Skeletal muscle satellite cell (primary cell): ENCODE results near the gene EHMT1.

Source experiments
- H3K27me3 ChIP-seq: 2 replicates; pipeline ENCODE4 v1.7.0; 2013; ENCODE audit warnings: low read length; ENCODE audit not compliant: control insufficient read depth, insufficient read depth
- H3K36me3 ChIP-seq: 2 replicates; pipeline ENCODE4 v1.7.0; 2013; ENCODE audit warnings: mild to moderate bottlenecking, control low read depth, low read length; ENCODE audit not compliant: insufficient read depth
- H3K4me1 ChIP-seq: 2 replicates; pipeline ENCODE4 v1.7.0; 2013; ENCODE audit warnings: low read length; ENCODE audit not compliant: control insufficient read depth, insufficient read depth
- H3K4me2 ChIP-seq: 2 replicates; pipeline ENCODE4 v1.7.0; 2013; ENCODE audit warnings: mild to moderate bottlenecking, low read length
- H3K4me3 ChIP-seq: 2 replicates; pipeline ENCODE4 v1.7.0; 2013; ENCODE audit warnings: low read length
- H3K9ac ChIP-seq: 2 replicates; pipeline ENCODE4 v1.7.0; 2013; ENCODE audit warnings: mild to moderate bottlenecking, low read depth, low read length, moderate library complexity
- H3K9me3 ChIP-seq: replicated peaks from 2 replicates; pipeline ENCODE4 v1.7.0; 2013; ENCODE audit warnings: mild to moderate bottlenecking, control low read depth, low read length

The EHMT1 gene

GRCh38 chr9:137658781-137659180, 40.0 kb downstream of the EHMT1 start:
- Histone ChIP-seq H3K9me3 (no peaks in the 10 kb centered on the region), H3K4me2 (no peak overlapping the region), H3K9ac (no peak overlapping the region), H3K4me1 (no peaks in the 10 kb centered on the region), H3K4me3 (no peak overlapping the region), H3K36me3 (peaks cover 5% of the 10 kb centered on the region), H3K27me3 (no peaks in the 10 kb centered on the region)

- no peaks in the 10 kb centered on the region for H3K27me3 ChIP-seq
- H3K4me1 ChIP-seq: peaks cover 12% of the 10 kb centered on the region
- peaks cover 3% of the 10 kb centered on the region for H3K36me3 ChIP-seq
- no peak overlapping the region for H3K9ac ChIP-seq
- H3K4me3 ChIP-seq: no peak overlapping the region
- H3K4me2 ChIP-seq: no peak overlapping the region
- H3K9me3 ChIP-seq: no peaks in the 10 kb centered on the region
These were observed 41.3 kb downstream of the EHMT1 start for GRCh38 chr9:137660144-137660543.

- Histone ChIP-seq H3K9ac (no peak overlapping the region), H3K4me1 (peaks cover 21% of the 10 kb centered on the region), H3K36me3 (peaks cover 3% of the 10 kb centered on the region), H3K9me3 (no peaks in the 10 kb centered on the region), H3K4me2 (no peak overlapping the region), H3K4me3 (no peak overlapping the region), H3K27me3 (no peaks in the 10 kb centered on the region)
These were observed 44.8 kb downstream of the EHMT1 start for GRCh38 chr9:137663584-137663983.

DNA sequence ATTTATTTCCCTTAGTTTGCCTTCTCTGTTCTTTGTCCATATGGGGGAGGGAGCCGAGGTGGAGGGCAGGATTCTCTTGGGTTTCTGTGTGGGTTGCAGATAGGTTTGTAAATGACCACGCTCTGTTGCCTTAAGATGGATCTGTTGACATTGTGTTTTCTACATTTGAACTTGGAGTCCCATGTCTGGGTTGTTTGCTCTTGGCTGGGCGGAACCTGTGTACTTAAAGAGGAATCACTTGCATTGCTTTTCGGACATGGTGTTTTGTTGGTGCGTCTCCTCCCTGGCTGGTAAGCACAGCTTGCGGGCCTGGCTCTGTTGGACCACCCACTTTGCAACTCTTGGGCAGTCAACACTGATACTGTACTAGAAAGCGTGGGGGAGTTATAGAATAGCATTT, 45.9 kb downstream of the EHMT1 start:
- Histone ChIP-seq H3K4me2 (peak overlapping the region; percentile 62), H3K9me3 (no peaks in the 10 kb centered on the region), H3K27me3 (no peaks in the 10 kb centered on the region), H3K9ac (no peak overlapping the region), H3K36me3 (peaks cover 8% of the 10 kb centered on the region), H3K4me1 (peaks cover 21% of the 10 kb centered on the region), H3K4me3 (no peak overlapping the region)

GRCh38 chr9:137665226-137665625, 46.4 kb downstream of the EHMT1 start:
- H3K9ac ChIP-seq: no peak overlapping the region
- peaks cover 21% of the 10 kb centered on the region for H3K4me1 ChIP-seq

GRCh38 chr9:137665697-137666512, 47.1 kb downstream of the EHMT1 start:
- Histone ChIP-seq H3K27me3 (no peaks in the 10 kb centered on the region), H3K4me2 (no peak overlapping the region), H3K4me1 (peaks cover 27% of the 10 kb centered on the region), H3K4me3 (no peak overlapping the region), H3K9ac (no peak overlapping the region), H3K36me3 (peaks cover 8% of the 10 kb centered on the region), H3K9me3 (no peaks in the 10 kb centered on the region)

More at GRCh38 chr9:137665226-137665625, 46.4 kb downstream of the EHMT1 start:
- no peak overlapping the region for H3K4me2 ChIP-seq
- H3K4me3 ChIP-seq: no peak overlapping the region
- no peaks in the 10 kb centered on the region for H3K9me3 ChIP-seq
- H3K27me3 ChIP-seq: no peaks in the 10 kb centered on the region
- H3K36me3 ChIP-seq: peaks cover 8% of the 10 kb centered on the region

DNA sequence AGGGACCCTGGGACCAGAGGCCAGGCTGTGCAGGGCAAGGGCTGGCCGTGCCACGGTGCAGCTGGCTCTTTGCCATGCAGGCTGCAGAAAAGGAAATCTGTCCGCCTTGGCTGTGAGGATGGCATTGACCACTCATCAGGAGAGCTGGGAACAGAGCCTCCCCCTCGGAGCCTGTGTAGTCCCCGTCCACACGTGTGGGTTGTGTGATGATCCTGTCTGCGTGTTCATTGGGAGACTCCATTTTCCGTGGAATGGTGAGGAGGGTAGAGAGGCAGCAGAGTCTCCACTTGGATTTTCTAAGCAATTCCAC, 47.7 kb downstream of the EHMT1 start:
- H3K4me3 ChIP-seq: no peak overlapping the region
- H3K9ac ChIP-seq: no peak overlapping the region
- H3K9me3 ChIP-seq: no peaks in the 10 kb centered on the region
- peaks cover 27% of the 10 kb centered on the region for H3K4me1 ChIP-seq
- no peak overlapping the region for H3K4me2 ChIP-seq
- no peaks in the 10 kb centered on the region for H3K27me3 ChIP-seq
- H3K36me3 ChIP-seq: peaks cover 8% of the 10 kb centered on the region

DNA sequence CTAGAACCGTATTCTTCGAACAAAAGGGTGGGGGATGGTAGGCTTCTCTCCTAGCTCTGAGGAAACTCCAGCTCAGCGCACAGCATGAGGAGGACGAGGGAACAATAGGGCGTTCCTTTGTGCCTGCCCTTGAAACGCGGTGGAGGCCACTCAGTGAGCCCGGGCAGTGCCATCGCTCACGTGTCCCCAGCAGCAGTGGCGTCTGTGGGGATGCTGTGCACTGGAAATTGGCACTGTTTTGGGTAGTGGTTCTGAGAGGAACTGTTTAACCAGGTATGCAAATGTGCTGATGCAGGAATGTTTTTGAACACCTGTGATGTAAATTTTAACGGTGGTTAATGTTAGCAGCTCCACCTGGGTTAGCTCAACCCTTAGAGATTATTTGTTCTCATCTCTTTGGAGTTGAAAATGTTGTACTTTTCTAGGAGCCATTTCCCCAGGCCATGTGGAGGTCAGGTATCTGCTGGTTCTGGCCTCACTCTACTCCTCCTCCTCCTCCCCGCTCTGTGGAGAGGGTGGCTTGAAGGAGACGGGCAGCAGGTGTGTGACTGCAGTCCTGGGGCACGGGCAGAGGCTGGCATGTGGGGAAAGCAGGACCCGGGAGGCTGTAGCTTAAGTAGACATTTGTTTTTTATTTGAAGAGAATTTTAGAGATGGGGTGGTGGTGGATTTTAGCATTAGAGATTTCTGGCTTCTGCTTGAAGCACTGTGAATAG, 48.3 kb downstream of the EHMT1 start:
- no peaks in the 10 kb centered on the region for H3K27me3 ChIP-seq
- H3K36me3 ChIP-seq: peaks cover 8% of the 10 kb centered on the region
- peaks cover 27% of the 10 kb centered on the region for H3K4me1 ChIP-seq

GRCh38 chr9:137668203-137668602, 49.4 kb downstream of the EHMT1 start:
- H3K4me1 ChIP-seq: peaks cover 28% of the 10 kb centered on the region
- no peaks in the 10 kb centered on the region for H3K9me3 ChIP-seq
- no peak overlapping the region for H3K4me2 ChIP-seq
- no peaks in the 10 kb centered on the region for H3K27me3 ChIP-seq
- no peak overlapping the region for H3K9ac ChIP-seq
- H3K36me3 ChIP-seq: peaks cover 8% of the 10 kb centered on the region
- no peak overlapping the region for H3K4me3 ChIP-seq

More for the DNA sequence above, 48.3 kb downstream of the EHMT1 start:
- Histone ChIP-seq H3K9me3 (no peaks in the 10 kb centered on the region), H3K4me2 (no peak overlapping the region), H3K4me3 (no peak overlapping the region), H3K9ac (no peak overlapping the region)

DNA sequence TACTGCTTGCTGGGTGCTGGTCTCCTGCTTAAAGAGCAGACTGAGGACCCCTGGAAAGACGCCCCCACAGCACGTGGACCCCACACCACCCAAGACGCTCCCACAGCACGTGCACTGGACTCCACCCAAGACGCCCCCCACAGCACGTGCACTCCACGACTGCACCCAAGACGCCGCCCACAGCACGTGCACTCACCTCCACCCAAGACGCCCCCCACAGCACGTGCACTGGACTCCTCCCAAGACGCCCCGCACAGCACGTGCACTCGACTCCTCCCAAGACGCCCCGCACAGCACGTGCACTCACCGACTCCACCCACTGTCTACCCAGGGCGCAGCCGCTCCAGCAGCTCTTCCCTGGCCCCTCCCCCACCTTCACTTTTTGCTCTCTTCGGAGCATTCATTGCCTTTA, 50.5 kb downstream of the EHMT1 start:
- Histone ChIP-seq H3K27me3 (no peaks in the 10 kb centered on the region), H3K4me1 (peaks cover 29% of the 10 kb centered on the region), H3K9ac (no peak overlapping the region), H3K4me3 (no peak overlapping the region), H3K4me2 (no peak overlapping the region), H3K36me3 (peaks cover 5% of the 10 kb centered on the region), H3K9me3 (no peaks in the 10 kb centered on the region)

DNA sequence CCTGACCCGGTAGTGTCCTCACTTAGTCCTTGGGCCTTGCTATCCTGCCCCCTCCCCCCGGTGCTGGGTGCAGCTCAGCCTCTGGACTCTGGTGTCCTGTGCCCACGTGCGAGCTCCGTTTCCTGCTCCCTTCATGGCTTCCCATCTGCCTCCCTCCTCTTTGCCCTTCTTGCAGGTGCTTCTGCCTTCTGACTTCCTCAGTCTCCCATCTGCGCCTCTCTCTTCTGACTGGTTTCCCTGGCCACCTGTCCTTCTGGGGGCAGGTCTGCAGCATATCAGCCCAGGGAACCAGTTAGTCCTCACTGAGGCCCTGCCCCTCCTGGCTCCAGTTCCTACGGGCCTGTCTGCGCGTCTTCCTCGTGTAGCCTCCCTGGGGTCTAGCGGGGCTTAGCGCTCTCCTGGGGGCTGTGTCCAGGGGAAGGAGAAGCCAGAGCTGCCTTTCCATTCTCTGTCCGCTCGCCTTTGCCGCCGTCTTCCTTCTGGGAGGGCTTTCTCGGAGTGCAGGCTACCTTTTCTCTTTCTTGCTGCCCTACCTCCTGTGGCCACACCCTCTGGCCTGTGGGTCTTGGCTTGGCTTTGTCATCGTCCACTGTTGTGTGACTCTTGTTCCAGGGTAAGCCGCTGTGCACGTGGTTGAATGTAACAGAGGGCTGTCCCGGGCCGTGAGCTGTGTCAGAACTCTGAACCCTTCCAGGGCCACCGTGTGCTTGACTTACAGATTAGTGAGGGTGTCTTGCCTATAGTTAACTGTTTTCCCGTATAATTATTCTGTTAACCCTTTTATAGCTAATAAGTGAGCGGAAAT, 51.8 kb downstream of the EHMT1 start:
- no peaks in the 10 kb centered on the region for H3K9me3 ChIP-seq
- H3K4me3 ChIP-seq: no peak overlapping the region
- peaks cover 5% of the 10 kb centered on the region for H3K36me3 ChIP-seq
- no peak overlapping the region for H3K4me2 ChIP-seq
- no peaks in the 10 kb centered on the region for H3K27me3 ChIP-seq
- no peak overlapping the region for H3K9ac ChIP-seq
- H3K4me1 ChIP-seq: peaks cover 18% of the 10 kb centered on the region
